ENCODE data around the gene ELAVL2. TPM values are rescaled to one million over a fixed set of nuclear protein-coding genes. Genes with fewer than 3 reads are reported as not detected.

Gene ELAVL2
- total RNA-seq, 1 experiment from 2014 or later: not detected

DNA sequence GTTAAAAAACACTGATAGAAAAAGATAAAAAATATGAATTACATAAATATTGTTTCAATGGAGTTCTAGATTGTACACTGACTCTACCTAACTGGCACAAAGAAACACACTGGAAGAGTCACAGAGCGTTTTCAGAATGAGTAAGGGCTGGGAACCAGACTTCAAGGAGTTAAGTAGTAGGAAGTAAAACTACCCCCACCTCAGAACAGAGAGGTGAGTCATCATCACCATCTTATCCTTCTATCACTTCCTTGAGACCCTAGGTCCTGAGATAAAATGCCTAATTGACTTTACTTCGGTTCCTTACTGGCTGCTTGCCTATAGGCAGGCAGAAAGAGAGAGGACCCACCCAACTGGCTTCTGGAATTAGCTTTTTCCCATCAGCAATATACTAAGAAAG lies 79.7 kb downstream of the ELAVL2 start:
- ChIA-PET CTCF (no interaction called here), POLR2A (ENCODE audit: unreplicated experiment) (no interaction called here)
- no peaks in the 10 kb centered on the region for H3K4me1 ChIP-seq (replicated peaks; ENCODE audit: insufficient read depth)
- no peaks in the 10 kb centered on the region for H3K9me2 ChIP-seq (ENCODE audit: insufficient read depth)
- no peaks in the 10 kb centered on the region for H3K27me3 ChIP-seq (ENCODE audit: insufficient read depth, low read depth)
- H3K9me3 ChIP-seq (ENCODE audit: insufficient read depth, low read depth): no peaks in the 10 kb centered on the region
- H3K36me3 ChIP-seq (ENCODE audit: low read depth): no peaks in the 10 kb centered on the region
- no peak overlapping the region for H3K27ac ChIP-seq
- BruUV-seq (replicated peaks): no TSS peak
- no peaks in the 10 kb centered on the region for H3F3A ChIP-seq (ENCODE audit: insufficient read depth, low read depth)
- DNase-seq: no peak
- H2AFZ ChIP-seq: no peak overlapping the region
- no peak overlapping the region for H3K4me2 ChIP-seq
- intact Hi-C loops (cut with micrococcal nuclease; ENCODE audit: unreplicated experiment): no loop called here
- H3K4me3 ChIP-seq: no peak overlapping the region
- H4K20me1 ChIP-seq (ENCODE audit: insufficient read depth): no peaks in the 10 kb centered on the region
- TF ChIP-seq EZH2 (IDR thresholded peaks at IDR 0.05; ENCODE audit: low read depth): no peak
- TF ChIP-seq, protein P1, sequence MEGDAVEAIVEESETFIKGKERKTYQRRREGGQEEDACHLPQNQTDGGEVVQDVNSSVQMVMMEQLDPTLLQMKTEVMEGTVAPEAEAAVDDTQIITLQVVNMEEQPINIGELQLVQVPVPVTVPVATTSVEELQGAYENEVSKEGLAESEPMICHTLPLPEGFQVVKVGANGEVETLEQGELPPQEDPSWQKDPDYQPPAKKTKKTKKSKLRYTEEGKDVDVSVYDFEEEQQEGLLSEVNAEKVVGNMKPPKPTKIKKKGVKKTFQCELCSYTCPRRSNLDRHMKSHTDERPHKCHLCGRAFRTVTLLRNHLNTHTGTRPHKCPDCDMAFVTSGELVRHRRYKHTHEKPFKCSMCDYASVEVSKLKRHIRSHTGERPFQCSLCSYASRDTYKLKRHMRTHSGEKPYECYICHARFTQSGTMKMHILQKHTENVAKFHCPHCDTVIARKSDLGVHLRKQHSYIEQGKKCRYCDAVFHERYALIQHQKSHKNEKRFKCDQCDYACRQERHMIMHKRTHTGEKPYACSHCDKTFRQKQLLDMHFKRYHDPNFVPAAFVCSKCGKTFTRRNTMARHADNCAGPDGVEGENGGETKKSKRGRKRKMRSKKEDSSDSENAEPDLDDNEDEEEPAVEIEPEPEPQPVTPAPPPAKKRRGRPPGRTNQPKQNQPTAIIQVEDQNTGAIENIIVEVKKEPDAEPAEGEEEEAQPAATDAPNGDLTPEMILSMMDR (conservative IDR thresholded peaks at IDR 0.05): no peak
- no peaks in the 10 kb centered on the region for H3K79me2 ChIP-seq (ENCODE audit: low read depth)

DNA sequence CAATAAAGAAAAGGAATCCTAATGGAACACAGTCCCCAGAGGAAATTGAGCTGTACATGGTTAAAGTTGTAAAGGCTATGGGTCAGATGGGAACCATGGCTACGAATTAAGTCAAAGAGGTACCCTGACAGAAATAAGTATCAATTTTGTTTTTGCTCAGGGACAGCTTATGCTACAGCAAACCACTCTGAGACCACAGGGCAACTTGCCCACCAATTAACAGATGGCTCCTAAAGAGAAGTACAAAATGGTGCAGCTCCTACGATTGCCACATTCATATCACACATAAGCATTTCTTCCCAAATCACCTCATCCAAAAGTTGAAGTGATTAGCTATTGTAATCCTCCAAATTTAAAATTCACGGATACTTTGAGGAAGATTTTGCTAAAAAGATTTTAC lies 83.0 kb downstream of the ELAVL2 start:
- no peaks in the 10 kb centered on the region for H3F3A ChIP-seq (ENCODE audit: insufficient read depth, low read depth)
- H3K9me3 ChIP-seq (ENCODE audit: insufficient read depth, low read depth): no peaks in the 10 kb centered on the region
- H3K27me3 ChIP-seq (ENCODE audit: insufficient read depth, low read depth): 0 out of 2 replicates have a peak, but pooled peaks cover 5% of the 10 kb centered on the region
- H3K79me2 ChIP-seq (ENCODE audit: low read depth): no peaks in the 10 kb centered on the region
- TF ChIP-seq EZH2 (IDR thresholded peaks at IDR 0.05; ENCODE audit: low read depth): no peak
- no peaks in the 10 kb centered on the region for H3K9me2 ChIP-seq (ENCODE audit: insufficient read depth)
- no peaks in the 10 kb centered on the region for H3K4me1 ChIP-seq (replicated peaks; ENCODE audit: insufficient read depth)
- DNase-seq: no peak
- no peak overlapping the region for H3K27ac ChIP-seq
- no peaks in the 10 kb centered on the region for H3K36me3 ChIP-seq (ENCODE audit: low read depth)
- intact Hi-C loops (cut with micrococcal nuclease; ENCODE audit: unreplicated experiment): no loop called here
- H2AFZ ChIP-seq: no peak overlapping the region
- CTCF ChIA-PET: no interaction called here
- H3K4me2 ChIP-seq: no peak overlapping the region
- H4K20me1 ChIP-seq (ENCODE audit: insufficient read depth): no peaks in the 10 kb centered on the region
- POLR2A ChIA-PET (ENCODE audit: unreplicated experiment): no interaction called here
- H3K4me3 ChIP-seq: no peak overlapping the region
- BruUV-seq (replicated peaks): no TSS peak

DNA sequence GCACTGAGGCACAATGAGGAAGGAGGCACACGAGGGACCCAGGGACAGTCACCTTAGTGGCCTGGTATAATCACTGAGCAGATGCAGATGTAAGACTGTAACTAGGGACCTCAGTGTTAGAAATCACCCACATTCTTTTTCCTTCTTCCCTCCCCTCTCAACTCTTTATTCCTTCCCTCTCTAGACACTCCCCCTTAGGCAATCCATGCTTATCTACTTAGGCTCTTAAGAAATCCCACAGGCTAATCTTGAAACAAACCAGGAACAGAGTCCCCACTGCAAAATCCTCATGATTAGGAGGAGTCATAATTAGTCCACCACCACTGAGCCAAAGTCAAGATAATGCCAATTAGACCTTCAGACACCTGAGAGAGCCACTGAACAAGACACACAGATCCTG lies 84.7 kb downstream of the ELAVL2 start:
- Histone ChIP-seq H3K9me3 (ENCODE audit: insufficient read depth, low read depth) (no peaks in the 10 kb centered on the region), H3F3A (ENCODE audit: insufficient read depth, low read depth) (no peaks in the 10 kb centered on the region), H3K27me3 (ENCODE audit: insufficient read depth, low read depth) (0 out of 2 replicates have a peak, but pooled peaks cover 5% of the 10 kb centered on the region), H4K20me1 (ENCODE audit: insufficient read depth) (no peaks in the 10 kb centered on the region), H2AFZ (no peak overlapping the region), H3K4me3 (no peak overlapping the region), H3K9me2 (ENCODE audit: insufficient read depth) (no peaks in the 10 kb centered on the region), H3K27ac (no peak overlapping the region), H3K36me3 (ENCODE audit: low read depth) (no peaks in the 10 kb centered on the region), H3K4me2 (no peak overlapping the region), H3K79me2 (ENCODE audit: low read depth) (no peaks in the 10 kb centered on the region), H3K4me1 (replicated peaks; ENCODE audit: insufficient read depth) (no peaks in the 10 kb centered on the region)
- no TSS peak for BruUV-seq (replicated peaks)
- no peak for TF ChIP-seq EZH2 (IDR thresholded peaks at IDR 0.05; ENCODE audit: low read depth)
- TF ChIP-seq, protein P1 (conservative IDR thresholded peaks at IDR 0.05): no peak
- ChIA-PET POLR2A (ENCODE audit: unreplicated experiment) (no interaction called here), CTCF (no interaction called here)
- intact Hi-C loops (cut with micrococcal nuclease; ENCODE audit: unreplicated experiment): no loop called here
- DNase-seq: no peak

DNA sequence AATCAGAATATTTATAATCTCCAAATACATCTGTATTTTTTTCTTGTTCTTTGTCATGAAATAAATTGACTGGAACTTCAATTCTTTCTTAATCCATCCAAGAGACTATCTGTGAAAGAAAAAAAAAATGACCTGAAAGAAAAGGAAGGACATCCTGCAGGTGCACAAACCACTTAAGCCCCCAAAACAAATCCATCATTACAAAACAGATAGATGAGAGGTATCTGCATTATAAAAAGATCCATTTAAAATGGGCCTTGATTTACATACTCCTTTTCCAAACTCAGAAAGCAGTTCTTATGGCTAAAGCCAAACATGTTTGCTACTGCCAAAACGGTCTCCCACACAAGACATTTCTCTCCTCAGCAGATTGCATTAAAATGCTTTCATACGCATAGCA lies 85.5 kb downstream of the ELAVL2 start:
- TF ChIP-seq, protein P1 (conservative IDR thresholded peaks at IDR 0.05): no peak
- TF ChIP-seq EZH2 (IDR thresholded peaks at IDR 0.05; ENCODE audit: low read depth): no peak
- DNase-seq: no peak
- Histone ChIP-seq H3K9me3 (ENCODE audit: insufficient read depth, low read depth) (no peaks in the 10 kb centered on the region), H3K79me2 (ENCODE audit: low read depth) (no peaks in the 10 kb centered on the region), H3F3A (ENCODE audit: insufficient read depth, low read depth) (no peaks in the 10 kb centered on the region), H3K4me3 (no peak overlapping the region), H3K27me3 (ENCODE audit: insufficient read depth, low read depth) (0 out of 2 replicates have a peak, but pooled peaks cover 5% of the 10 kb centered on the region), H3K4me2 (no peak overlapping the region), H3K9me2 (ENCODE audit: insufficient read depth) (no peaks in the 10 kb centered on the region), H3K4me1 (replicated peaks; ENCODE audit: insufficient read depth) (no peaks in the 10 kb centered on the region), H3K36me3 (ENCODE audit: low read depth) (no peaks in the 10 kb centered on the region), H3K27ac (no peak overlapping the region), H2AFZ (no peak overlapping the region), H4K20me1 (ENCODE audit: insufficient read depth) (no peaks in the 10 kb centered on the region)
- ChIA-PET POLR2A (ENCODE audit: unreplicated experiment) (no interaction called here), CTCF (no interaction called here)
- intact Hi-C loops (cut with micrococcal nuclease; ENCODE audit: unreplicated experiment): no loop called here
- no TSS peak for BruUV-seq (replicated peaks)
